T follicular helper cell (primary cell): ENCODE measurements around the gene CACNG3.
"Not testable (repeated sequence)": the region's sequence is repeated elsewhere in the genome, so short reads cannot be mapped to it uniquely, and the experiment has no call there.

Experiments
- DNase-seq: peaks from one replicate; pipeline ENCODE4 v3.0.0-alpha.2; 2020; ENCODE audit warnings: low read depth

CACNG3 gene

GRCh38 chr16:24332582-24333090 lies 76.5 kb downstream of the CACNG3 start:
- DNase-seq = no peak

DNA sequence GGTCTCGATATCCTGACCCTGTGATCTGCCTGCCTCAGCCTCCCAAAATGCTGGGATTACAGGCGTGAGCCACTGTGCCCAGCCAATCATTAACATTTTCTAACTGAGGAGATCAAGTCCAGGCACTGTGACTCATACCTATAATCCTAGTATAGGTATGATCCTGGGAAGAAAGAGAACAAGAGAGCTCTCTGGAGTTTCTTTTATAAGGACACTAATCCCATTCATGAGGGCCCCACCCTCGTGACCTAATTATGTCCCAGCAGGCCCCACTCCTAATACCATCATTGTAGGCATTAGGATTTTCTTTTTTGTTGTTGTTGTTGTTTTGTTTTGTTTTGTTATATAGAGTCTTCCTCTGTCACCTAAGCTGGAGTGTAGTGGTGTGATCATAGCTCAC lies 80.4 kb downstream of the CACNG3 start:
- DNase-seq = no peak

GRCh38 chr16:24337013-24337412 lies 80.9 kb downstream of the CACNG3 start:
- DNase-seq = no peak

DNA sequence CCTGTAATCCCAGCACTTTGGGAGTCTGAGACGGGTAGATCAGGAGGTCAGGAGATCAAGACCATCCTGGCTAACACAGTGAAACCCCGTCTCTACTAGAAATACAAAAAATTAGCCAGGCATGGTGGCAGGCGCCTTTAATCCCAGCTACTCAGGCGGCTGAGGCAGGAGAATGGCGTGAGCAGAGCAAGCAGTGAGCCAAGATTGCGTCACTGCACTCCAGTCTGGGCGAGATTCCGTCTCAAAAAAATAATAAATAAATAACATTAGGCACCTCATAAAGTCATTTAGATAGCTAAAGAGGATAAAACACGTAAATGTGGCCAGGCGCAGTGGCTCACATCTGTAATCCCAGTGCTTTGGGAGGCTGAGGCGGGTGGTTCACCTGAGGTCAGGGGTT lies 87.7 kb downstream of the CACNG3 start:
- DNase-seq = not testable (repeated sequence)

GRCh38 chr16:24344784-24345183 lies 88.6 kb downstream of the CACNG3 start:
- DNase-seq = no peak

GRCh38 chr16:24345704-24346103 lies 89.6 kb downstream of the CACNG3 start:
- no peak for DNase-seq

GRCh38 chr16:24346734-24347133 lies 90.6 kb downstream of the CACNG3 start:
- no peak for DNase-seq

DNA sequence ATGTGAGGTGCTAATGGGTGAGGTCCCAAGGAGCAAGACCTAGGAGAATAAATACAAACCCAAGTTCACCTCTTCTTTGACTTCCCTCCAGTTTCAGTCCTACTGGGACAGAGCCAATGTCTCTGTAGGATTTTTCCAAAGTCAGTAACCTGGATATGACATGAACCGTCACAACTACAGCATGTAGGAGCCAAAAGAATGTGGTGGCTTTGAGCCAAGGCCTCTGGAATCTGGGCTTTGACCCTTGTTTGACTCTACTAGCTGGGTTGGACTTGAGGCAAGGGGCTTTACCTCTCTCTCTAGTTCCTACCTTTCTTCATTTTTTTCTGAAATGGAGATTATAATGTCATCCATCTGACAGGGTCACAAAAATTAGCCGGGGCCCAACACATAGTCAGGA lies 91.4 kb downstream of the CACNG3 start:
- DNase-seq = no peak

- no peak for DNase-seq
Observed at GRCh38 chr16:24348545-24349290, 92.6 kb downstream of the CACNG3 start.

DNA sequence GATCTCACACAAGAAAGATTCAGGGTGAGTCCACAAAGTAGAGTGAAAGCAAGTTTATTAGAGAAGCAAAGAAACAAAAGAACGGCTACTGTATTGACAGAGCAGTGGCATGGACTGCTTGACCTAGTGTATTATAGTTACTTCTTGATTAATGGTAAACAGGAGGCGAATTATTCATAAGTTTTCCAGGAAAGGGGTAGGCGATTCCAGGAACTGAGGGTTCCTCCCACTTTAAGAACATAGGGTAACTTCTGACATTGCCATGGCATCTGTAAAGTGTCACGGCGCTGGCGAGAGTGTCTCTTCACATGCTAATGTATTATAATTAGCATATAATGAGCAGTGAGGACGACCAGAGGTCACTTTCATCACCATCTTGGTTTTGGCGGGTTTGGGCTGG lies 93.2 kb downstream of the CACNG3 start:
- DNase-seq = no peak

DNA sequence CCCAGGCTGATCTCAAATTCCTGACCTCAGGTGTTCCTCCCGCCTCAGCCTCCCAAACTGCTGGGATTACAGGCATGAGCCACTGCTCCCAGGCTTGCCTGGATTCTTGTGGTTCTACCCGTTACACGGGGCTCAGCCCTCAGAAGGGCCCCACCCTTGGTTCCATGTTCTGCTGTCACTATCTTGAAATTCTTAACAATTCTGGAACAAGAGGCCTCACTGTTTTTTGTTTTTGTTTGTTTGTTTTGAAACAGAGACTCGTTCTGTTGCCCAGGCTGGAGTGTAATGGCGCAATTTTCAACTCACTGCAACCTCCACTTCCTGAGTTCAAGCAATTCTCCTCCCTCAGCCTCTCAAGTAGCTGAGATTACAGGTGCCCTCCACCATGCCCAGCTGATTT lies 96.6 kb downstream of the CACNG3 start:
- DNase-seq = no peak

GRCh38 chr16:24353622-24354021 lies 97.5 kb downstream of the CACNG3 start:
- DNase-seq = no peak

DNA sequence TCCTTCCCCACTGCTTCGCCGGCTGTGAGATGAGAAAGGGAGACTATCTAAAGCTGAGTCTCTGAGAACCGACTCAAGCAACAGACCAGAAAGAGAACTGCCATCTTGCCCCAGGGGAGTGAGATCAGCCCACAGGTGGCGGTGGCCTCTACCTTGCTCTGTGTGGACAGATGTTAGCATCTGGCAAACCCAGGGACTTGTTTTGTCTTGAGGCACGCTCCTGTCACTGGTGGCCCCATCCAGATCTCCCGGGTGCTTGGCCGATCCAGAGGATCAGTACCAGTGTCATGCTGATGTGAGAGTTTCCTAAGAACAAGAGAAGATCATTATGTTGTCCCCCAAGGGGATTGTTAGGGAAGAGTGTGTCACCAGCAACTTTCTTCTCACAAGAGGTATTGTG lies 101.4 kb downstream of the CACNG3 start:
- no peak for DNase-seq

- DNase-seq = no peak
Observed at GRCh38 chr16:24358117-24358516, 102.0 kb downstream of the CACNG3 start.

GRCh38 chr16:24359490-24359889 lies 103.4 kb downstream of the CACNG3 start:
- DNase-seq = no peak

DNA sequence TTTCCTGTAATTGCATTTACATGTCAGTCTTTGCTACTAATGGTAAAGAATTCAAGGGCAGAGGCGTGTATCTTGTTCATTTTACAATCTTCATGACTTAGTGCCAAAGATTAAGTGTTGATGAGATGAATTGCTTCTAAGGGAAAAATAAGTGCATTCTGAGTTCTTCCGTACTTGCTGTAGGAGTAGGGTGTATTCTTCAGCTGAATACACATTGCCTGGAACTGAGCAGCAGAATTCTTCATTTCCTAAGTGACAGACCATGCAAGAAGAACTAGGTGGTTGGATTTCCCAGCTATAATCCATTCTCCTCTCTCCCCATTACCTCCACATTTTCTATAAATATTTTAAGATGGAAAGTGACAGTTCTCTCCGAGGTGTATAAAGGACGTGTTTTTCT lies 104.8 kb downstream of the CACNG3 start:
- DNase-seq = no peak

DNA sequence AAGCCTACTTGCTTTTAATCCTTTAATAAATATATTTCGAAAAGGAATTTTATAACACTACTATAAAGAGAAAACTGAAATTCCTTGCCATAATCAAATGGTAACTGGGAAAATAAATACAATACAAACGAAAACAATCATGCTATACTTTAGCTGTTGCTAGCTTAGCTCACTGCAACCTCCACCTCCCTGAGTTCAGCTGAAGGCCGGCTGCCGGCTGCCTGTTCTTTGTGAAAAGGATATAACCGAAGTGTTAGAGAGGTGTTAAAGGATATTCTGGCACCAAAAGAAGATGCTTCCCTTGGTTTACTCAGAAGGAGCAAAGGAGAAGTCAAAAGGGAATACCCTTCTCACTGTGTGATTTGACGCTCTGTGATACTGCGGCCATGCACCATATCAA lies 108.5 kb downstream of the CACNG3 start:
- no peak for DNase-seq

DNA sequence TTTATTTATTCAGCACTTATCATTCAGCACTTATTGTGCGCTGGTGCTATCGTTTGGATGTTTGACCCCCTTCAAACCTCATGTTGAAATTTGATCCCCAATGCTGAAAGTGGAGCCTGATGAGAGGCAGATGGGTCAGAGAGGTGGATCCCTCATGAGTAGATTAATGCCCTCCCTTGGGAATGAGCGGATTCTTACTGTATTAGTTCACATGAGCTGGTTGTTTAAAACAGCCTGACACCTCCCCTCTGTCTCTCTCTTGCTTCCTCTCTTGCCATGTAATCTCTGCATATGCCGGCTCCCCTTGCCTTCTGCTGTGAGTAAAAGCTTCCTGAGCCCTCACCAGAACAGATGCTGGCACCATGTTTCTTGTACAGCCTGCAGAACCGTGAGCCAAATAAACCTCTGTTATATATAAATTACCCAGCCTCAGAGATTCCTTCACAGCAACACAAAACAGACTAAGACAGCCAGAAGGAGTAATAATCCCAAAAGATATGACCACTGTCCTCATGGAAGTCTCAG lies 111.1 kb downstream of the CACNG3 start:
- DNase-seq = no peak

DNA sequence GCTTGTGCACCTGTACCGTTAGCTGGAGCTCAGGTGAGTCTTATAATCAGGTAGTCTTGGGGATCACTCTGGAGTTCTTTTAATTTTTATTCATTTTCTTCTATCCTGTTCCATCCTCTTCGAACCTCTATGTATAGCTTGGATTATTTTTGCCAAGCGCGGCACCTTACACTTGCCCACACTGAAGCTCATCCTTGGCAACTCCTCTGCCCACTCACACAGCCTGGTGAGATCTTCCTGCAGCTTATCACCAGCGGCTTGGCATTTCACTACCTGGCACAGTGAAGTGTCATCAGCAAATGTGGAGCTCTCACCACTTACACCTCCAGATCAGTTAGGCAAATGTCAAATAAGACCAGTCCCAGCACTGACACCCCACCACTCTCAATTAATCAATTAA lies 116.7 kb downstream of the CACNG3 start:
- no peak for DNase-seq

GRCh38 chr16:24378999-24379398 lies 122.9 kb downstream of the CACNG3 start:
- DNase-seq = no peak

GRCh38 chr16:24381470-24382118 lies 125.5 kb downstream of the CACNG3 start:
- no peak for DNase-seq

GRCh38 chr16:24382762-24383407 lies 126.8 kb downstream of the CACNG3 start:
- DNase-seq = no peak

DNA sequence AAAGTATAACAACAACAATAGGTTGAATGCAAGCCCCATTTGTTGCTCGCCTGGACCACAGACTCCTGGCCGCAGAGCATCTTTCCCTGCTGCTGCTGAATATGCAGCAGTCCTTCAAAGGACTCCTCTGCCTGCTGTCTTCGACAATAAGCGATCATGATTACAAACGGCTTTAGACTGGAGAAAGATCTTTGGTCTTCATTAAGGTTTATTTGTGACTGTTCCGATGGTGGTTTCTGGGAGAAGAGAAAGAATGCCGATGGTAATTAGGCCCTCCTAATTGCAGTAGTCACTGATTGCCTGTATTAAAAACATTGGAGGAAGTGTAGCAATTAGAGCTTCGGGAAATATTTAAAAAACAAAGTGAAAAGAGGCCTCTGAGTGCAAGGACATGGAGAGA lies 138.2 kb downstream of the CACNG3 start:
- no peak for DNase-seq
